GM19324 (cell line): ENCODE data around the gene CEP112.

Experiments
- ATAC-seq: cut with Tn5 transposase; IDR thresholded peaks from one replicate; pipeline ENCODE4 v1.9.1; 2021; ENCODE audit warnings: mild to moderate bottlenecking, moderate library complexity; ENCODE audit not compliant: unreplicated experiment, low FRiP score

CEP112 gene

GRCh38 chr17:65627891-65628643 is 563.9 kb downstream of the CEP112 start:
- no peak for ATAC-seq

GRCh38 chr17:65627108-65627507 is 564.8 kb downstream of the CEP112 start:
- no peak for ATAC-seq

GRCh38 chr17:65626451-65626850 is 565.5 kb downstream of the CEP112 start:
- ATAC-seq: no peak

GRCh38 chr17:65618516-65618915 is 573.4 kb downstream of the CEP112 start:
- no peak for ATAC-seq

- no peak for ATAC-seq
Measured at GRCh38 chr17:65617496-65617895, 574.4 kb downstream of the CEP112 start.

GRCh38 chr17:65609749-65610148 is 582.2 kb downstream of the CEP112 start:
- ATAC-seq: no peak

- ATAC-seq: no peak
Measured at GRCh38 chr17:65609286-65609685, 582.6 kb downstream of the CEP112 start.

GRCh38 chr17:65604070-65604469 is 587.9 kb downstream of the CEP112 start:
- no peak for ATAC-seq

GRCh38 chr17:65601881-65602280 is 590.1 kb downstream of the CEP112 start:
- no peak for ATAC-seq

GRCh38 chr17:65601145-65601544 is 590.8 kb downstream of the CEP112 start:
- ATAC-seq: no peak

GRCh38 chr17:65600518-65600917 is 591.4 kb downstream of the CEP112 start:
- ATAC-seq: no peak

- ATAC-seq: no peak
Measured at GRCh38 chr17:65599650-65600049, 592.3 kb downstream of the CEP112 start.

- no peak for ATAC-seq
Measured at GRCh38 chr17:65598746-65599145, 593.2 kb downstream of the CEP112 start.

- ATAC-seq: no peak
Measured at GRCh38 chr17:65595071-65595656, 596.8 kb downstream of the CEP112 start.

- ATAC-seq: no peak
Measured at GRCh38 chr17:65593855-65594845, 597.8 kb downstream of the CEP112 start.

GRCh38 chr17:65593092-65593854 is 598.7 kb downstream of the CEP112 start:
- ATAC-seq: no peak

- no peak for ATAC-seq
Measured at GRCh38 chr17:65592125-65592965, 599.6 kb downstream of the CEP112 start.

- no peak for ATAC-seq
Measured at GRCh38 chr17:65589321-65589720, 602.6 kb downstream of the CEP112 start.

- no peak for ATAC-seq
Measured at GRCh38 chr17:65588181-65588808, 603.6 kb downstream of the CEP112 start.
